DOHH2 (cell line): Measurements from ENCODE around the gene NCOR2.

Experiments used
- CTCF ChIP-seq: fragments of 200-600 bp; sonication (generic); IDR thresholded peaks from one replicate; pipeline ENCODE4 v1.5.1; 2014; ENCODE audit warnings: antibody characterized with exemption, mild to moderate bottlenecking, low read depth, low read length; ENCODE audit not compliant: poor library complexity, severe bottlenecking
- EZH2phosphoT487 ChIP-seq: fragments of 200-600 bp; sonication (generic); IDR thresholded peaks from 2 replicates; pipeline ENCODE4 v1.6.1; 2017; ENCODE audit warnings: borderline replicate concordance, mild to moderate bottlenecking, antibody characterized with exemption, low read length, moderate library complexity, mixed read lengths

- TF ChIP-seq CTCF, result no peak
- no peak for TF ChIP-seq EZH2phosphoT487
Measured at GRCh38 chr12:124539084-124540041, 28.0 kb downstream of the NCOR2 start.
